Measurements from ENCODE around the gene ZNF385C. TPM values are rescaled to one million over a fixed set of nuclear protein-coding genes. Genes with fewer than 3 reads are reported as not detected.

Gene ZNF385C
- total and polyA plus RNA-seq, 8 donors: 0.31 to 3.8 (median 2.7) TPM

GRCh38 chr17:42038221-42038973 is 59.9 kb downstream of the ZNF385C start:
- DNase-seq (no peak), ATAC-seq (no peak)
- H3K27me3 ChIP-seq: peaks cover 4 to 18% of the 10 kb centered on the region in 2 donors
- H3K27ac ChIP-seq: no peak overlapping the region
- H3K36me3 ChIP-seq: no peaks in the 10 kb centered on the region
- TF ChIP-seq CTCF (IDR thresholded peaks at IDR 0.05): no peak
- H3K4me1 ChIP-seq: peaks cover 4 to 8% of the 10 kb centered on the region in 2 donors
- no peaks in the 10 kb centered on the region for H3K9me3 ChIP-seq
- no peak overlapping the region for H3K4me3 ChIP-seq
- intact Hi-C loops (cut with DNase I): no loop called here

- intact Hi-C loops (cut with DNase I): no loop called here
- Histone ChIP-seq H3K27me3 (peaks cover 0 to 3% of the 10 kb centered on the region in 2 donors), H3K36me3 (no peaks in the 10 kb centered on the region), H3K9me3 (no peaks in the 10 kb centered on the region), H3K4me3 (no peak overlapping the region), H3K4me1 (no peaks in the 10 kb centered on the region), H3K27ac (no peak overlapping the region)
- DNase-seq (no peak), ATAC-seq (no peak)
- no peak for TF ChIP-seq CTCF (IDR thresholded peaks at IDR 0.05)
Measured at GRCh38 chr17:42034059-42034458, 64.2 kb downstream of the ZNF385C start.

DNA sequence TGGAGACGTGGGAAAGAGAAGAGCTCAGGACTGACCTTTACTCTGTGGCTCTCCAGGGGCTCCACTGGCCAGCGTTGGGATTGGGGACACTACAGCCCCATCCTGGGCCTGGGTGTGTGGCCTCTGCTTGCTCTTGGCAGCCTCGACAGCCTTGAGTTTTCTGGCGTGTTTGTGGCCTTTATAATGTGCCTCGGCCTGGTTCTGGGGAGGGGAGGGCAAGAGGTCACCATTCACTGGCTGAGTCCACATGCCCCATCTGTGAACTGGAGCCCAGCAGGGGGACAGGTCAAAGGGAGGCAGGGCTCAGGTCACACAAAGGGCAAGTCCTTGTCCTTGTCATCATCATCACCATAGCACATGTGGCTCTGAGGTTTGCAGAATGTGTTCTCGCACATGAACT is 66.7 kb downstream of the ZNF385C start:
- ATAC-seq (no peak), DNase-seq (no peak)
- no peak for TF ChIP-seq CTCF (IDR thresholded peaks at IDR 0.05)
- Histone ChIP-seq H3K27ac (no peak overlapping the region), H3K9me3 (no peaks in the 10 kb centered on the region), H3K4me3 (no peak overlapping the region), H3K4me1 (peaks cover 0 to 6% of the 10 kb centered on the region in 2 donors), H3K36me3 (no peaks in the 10 kb centered on the region), H3K27me3 (no peaks in the 10 kb centered on the region)
- intact Hi-C loops (cut with DNase I): no loop called here

DNA sequence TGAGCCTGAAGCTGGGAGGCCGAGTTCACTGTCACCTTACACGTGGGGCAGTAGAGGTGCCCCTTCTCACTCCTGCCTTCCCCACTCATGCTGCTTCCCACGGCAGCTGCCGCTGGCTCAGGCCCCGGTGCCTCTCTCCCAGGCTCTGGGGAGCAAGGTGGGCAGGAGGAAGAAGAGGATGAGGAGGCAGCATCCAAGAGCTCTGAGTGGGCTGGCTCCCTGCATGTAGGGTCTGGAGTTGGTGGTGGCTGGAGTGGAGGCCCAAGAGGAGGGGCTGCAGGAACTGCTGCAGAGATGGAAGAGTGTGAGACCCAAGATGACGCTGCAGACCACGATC is 69.5 kb downstream of the ZNF385C start:
- DNase-seq: no peak
- H3K4me3 ChIP-seq: no peak overlapping the region
- no peaks in the 10 kb centered on the region for H3K27me3 ChIP-seq
- ATAC-seq: no peak
- TF ChIP-seq CTCF (IDR thresholded peaks at IDR 0.05): no peak
- intact Hi-C loops (cut with DNase I): loop anchor here in 1 of 2 donors (10.0 kb wide), 1 partner anchor 86 kb away; the partner anchor contains the start of gene DHX58
- peaks cover 15 to 27% of the 10 kb centered on the region in 2 donors for H3K4me1 ChIP-seq
- peaks cover 0 to 5% of the 10 kb centered on the region in 2 donors for H3K36me3 ChIP-seq
- no peaks in the 10 kb centered on the region for H3K9me3 ChIP-seq
- H3K27ac ChIP-seq: no peak overlapping the region

- Histone ChIP-seq H3K27me3 (no peaks in the 10 kb centered on the region), H3K4me1 (peaks cover 17 to 33% of the 10 kb centered on the region in 2 donors), H3K9me3 (no peaks in the 10 kb centered on the region), H3K36me3 (peaks cover 0 to 11% of the 10 kb centered on the region in 2 donors), H3K27ac (no peak overlapping the region), H3K4me3 (no peak overlapping the region)
- intact Hi-C loops (cut with DNase I): loop anchor here in 1 of 2 donors (10.0 kb wide), 1 partner anchor 87 kb away; the partner anchor contains the start of gene DHX58
- TF ChIP-seq CTCF (IDR thresholded peaks at IDR 0.05): no peak
- DNase-seq (no peak), ATAC-seq (no peak)
Measured at GRCh38 chr17:42027961-42028790, 70.1 kb downstream of the ZNF385C start.

Data from left lung (tissue), 10 donors.